ENCODE results near the gene WIPF1. TPM values are rescaled to one million over a fixed set of nuclear protein-coding genes. Genes with fewer than 3 reads are reported as not detected.

The WIPF1 gene
- total and polyA plus RNA-seq, 2 donors (not counting 3 experiments of a cell fraction or from before 2014, with no cell fraction given), result 15.3 to 42.0 TPM

DNA sequence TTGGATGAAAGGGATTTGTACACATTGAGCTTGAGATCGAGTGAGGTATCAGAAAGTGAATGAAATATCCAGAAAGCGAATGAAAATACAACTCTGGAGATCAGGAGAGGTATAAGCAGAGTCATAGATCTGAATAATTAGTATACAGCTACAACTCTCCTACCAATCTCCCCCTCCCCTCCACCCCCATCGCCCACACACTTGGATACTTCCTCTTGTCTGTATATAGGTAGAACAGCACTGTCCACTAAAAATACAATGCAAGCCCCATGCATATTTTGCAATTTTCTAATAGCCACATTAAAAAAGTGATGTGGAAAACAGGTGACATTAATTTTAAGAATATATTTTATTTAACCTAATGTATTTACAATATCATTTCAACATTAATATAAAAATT lies 23.7 kb upstream of the WIPF1 start:
- Histone ChIP-seq H3K4me1 (ENCODE audit: control insufficient read depth, extremely low read depth, insufficient read depth, low read length) (peaks cover 5% of the 10 kb centered on the region), H3K27me3 (ENCODE audit: control insufficient read depth in 2 of 2, insufficient read depth in 2 of 2, low read length in 2 of 2) (no peaks in the 10 kb centered on the region), H3K36me3 (ENCODE audit: control insufficient read depth in 2 of 2, extremely low read depth in 1 of 2, insufficient read depth in 2 of 2, low read length in 2 of 2) (no peaks in the 10 kb centered on the region), H3K9ac (replicated peaks; ENCODE audit: extremely low read depth, insufficient read depth, low read length) (no peak overlapping the region), H3K27ac (ENCODE audit: insufficient read depth, low read depth, low read length) (no peak overlapping the region), H3K4me3 (replicated peaks in 1 of 3; ENCODE audit: insufficient read depth in 1 of 3, low read depth in 1 of 3, low read length in 3 of 3) (no peak overlapping the region), H3K4me2 (ENCODE audit: insufficient read depth, low read length) (no peak overlapping the region), H3K9me1 (replicated peaks; ENCODE audit: control insufficient read depth, extremely low read depth, insufficient read depth, low read length) (no peaks in the 10 kb centered on the region), H2AFZ (ENCODE audit: low read depth, low read length) (no peak overlapping the region), H3K79me2 (ENCODE audit: control insufficient read depth, insufficient read depth, low read length) (no peaks in the 10 kb centered on the region), H4K20me1 (replicated peaks; ENCODE audit: control insufficient read depth, extremely low read depth, insufficient read depth, low read length) (no peaks in the 10 kb centered on the region), H3K9me3 (replicated peaks; ENCODE audit: control insufficient read depth, insufficient read depth, low read length) (no peaks in the 10 kb centered on the region)
- POLR2A ChIA-PET, result no interaction called here
- FAIRE-seq, result no peak
- BruUV-seq (replicated peaks), result no TSS peak
- no peak for DNase-seq (ENCODE audit: low read depth, low spot score)
- CTCF ChIA-PET, result interaction anchor here (1.0 to 1.1 kb wide), 2 partner anchors 11 to 66 kb away, joined by 3 read pairs; no protein-coding TSS in a partner anchor
- intact Hi-C loops (cut with micrococcal nuclease), result no loop called here
- TF ChIP-seq, protein P1, sequence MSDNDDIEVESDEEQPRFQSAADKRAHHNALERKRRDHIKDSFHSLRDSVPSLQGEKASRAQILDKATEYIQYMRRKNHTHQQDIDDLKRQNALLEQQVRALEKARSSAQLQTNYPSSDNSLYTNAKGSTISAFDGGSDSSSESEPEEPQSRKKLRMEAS (IDR thresholded peaks at IDR 0.05; ENCODE audit: insufficient read depth, insufficient read length), result no peak
- TF ChIP-seq MYC (IDR thresholded peaks at IDR 0.05; ENCODE audit: low read depth, low read length), result no peak
- no peak for TF ChIP-seq EZH2 (IDR thresholded peaks at IDR 0.05; ENCODE audit: borderline replicate concordance, low read depth, low read length, severe bottlenecking)
- TF ChIP-seq POLR2AphosphoS5 (IDR thresholded peaks at IDR 0.05; ENCODE audit: insufficient read depth, low read depth, low read length), result no peak
- no peak for TF ChIP-seq POLR2A (IDR thresholded peaks at IDR 0.05; ENCODE audit: low read depth, low read length)
- TF ChIP-seq, protein P2, sequence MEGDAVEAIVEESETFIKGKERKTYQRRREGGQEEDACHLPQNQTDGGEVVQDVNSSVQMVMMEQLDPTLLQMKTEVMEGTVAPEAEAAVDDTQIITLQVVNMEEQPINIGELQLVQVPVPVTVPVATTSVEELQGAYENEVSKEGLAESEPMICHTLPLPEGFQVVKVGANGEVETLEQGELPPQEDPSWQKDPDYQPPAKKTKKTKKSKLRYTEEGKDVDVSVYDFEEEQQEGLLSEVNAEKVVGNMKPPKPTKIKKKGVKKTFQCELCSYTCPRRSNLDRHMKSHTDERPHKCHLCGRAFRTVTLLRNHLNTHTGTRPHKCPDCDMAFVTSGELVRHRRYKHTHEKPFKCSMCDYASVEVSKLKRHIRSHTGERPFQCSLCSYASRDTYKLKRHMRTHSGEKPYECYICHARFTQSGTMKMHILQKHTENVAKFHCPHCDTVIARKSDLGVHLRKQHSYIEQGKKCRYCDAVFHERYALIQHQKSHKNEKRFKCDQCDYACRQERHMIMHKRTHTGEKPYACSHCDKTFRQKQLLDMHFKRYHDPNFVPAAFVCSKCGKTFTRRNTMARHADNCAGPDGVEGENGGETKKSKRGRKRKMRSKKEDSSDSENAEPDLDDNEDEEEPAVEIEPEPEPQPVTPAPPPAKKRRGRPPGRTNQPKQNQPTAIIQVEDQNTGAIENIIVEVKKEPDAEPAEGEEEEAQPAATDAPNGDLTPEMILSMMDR (IDR thresholded peaks at IDR 0.05; ENCODE audit: extremely low read depth in 1 of 2, insufficient read depth in 1 of 2, low read depth in 1 of 2, low read length in 2 of 2), result no peak
- no peak for TF ChIP-seq GATA2 (IDR thresholded peaks at IDR 0.05; ENCODE audit: insufficient read depth, insufficient read length, low read depth, low read length)
- no peak for TF ChIP-seq JUN (IDR thresholded peaks at IDR 0.05; ENCODE audit: borderline replicate concordance, insufficient read depth, insufficient read length, low read depth)
- no peak for TF ChIP-seq FOS (IDR thresholded peaks at IDR 0.05; ENCODE audit: borderline replicate concordance, insufficient read depth, low read length)
- dilution Hi-C loops (cut with MboI; ENCODE audit: extremely low pct_ligation_motif_present, low sequenced_read_pairs), result no loop called here

Data from endothelial cell of umbilical vein (primary cell).